ENCODE data around the gene PLA2G2A. TPM values are rescaled to one million over a fixed set of nuclear protein-coding genes. Genes with fewer than 3 reads are reported as not detected.

The PLA2G2A gene
- total RNA-seq, 1 experiment from 2014 or later, result not detected

- in situ Hi-C loops (cut with HindIII; ENCODE audit: low pct_unique_long_range_greater_than_20kb, low sequenced_read_pairs), result no loop called here
- ATAC-seq (no peak), DNase-seq (ENCODE audit: low read depth, low spot score) (no peak)
- no peak overlapping the region for H3K27ac ChIP-seq (ENCODE audit: low read length)
- intact Hi-C loops (cut with micrococcal nuclease; ENCODE audit: unreplicated experiment), result no loop called here
- no peaks in the 10 kb centered on the region for H3K36me3 ChIP-seq (ENCODE audit: control insufficient read depth, insufficient read depth, low read length)
- H3K9me3 ChIP-seq (ENCODE audit: control insufficient read depth, insufficient read depth, low read depth, low read length), result no peaks in the 10 kb centered on the region
- no peaks in the 10 kb centered on the region for H3K4me1 ChIP-seq (ENCODE audit: control insufficient read depth, insufficient read depth, low read length)
- no TSS peak for BruUV-seq (replicated peaks)
- ChIA-PET CTCF (no interaction called here), POLR2A (no interaction called here)
- TF ChIP-seq TCF7L2 (IDR thresholded peaks at IDR 0.05; ENCODE audit: low read depth, low read length), result no peak
- no peak for TF ChIP-seq REST (IDR thresholded peaks at IDR 0.05; ENCODE audit: insufficient read depth in 1 of 2, low read depth in 2 of 2, low read length in 1 of 2)
- TF ChIP-seq POLR2AphosphoS5 (IDR thresholded peaks at IDR 0.05; ENCODE audit: low read depth, low read length), result no peak
- no peak for TF ChIP-seq CTCF (IDR thresholded peaks at IDR 0.05)
- TF ChIP-seq SIN3A (IDR thresholded peaks at IDR 0.05; ENCODE audit: borderline replicate concordance, insufficient read depth, low read depth, low read length), result no peak
- H3K27me3 ChIP-seq (ENCODE audit: control insufficient read depth, insufficient read depth, low read length), result peaks cover 15% of the 10 kb centered on the region
- H3K4me3 ChIP-seq (ENCODE audit: low read depth in 2 of 2, low read length in 2 of 2), result no peak overlapping the region
These were observed 15.8 kb downstream of the PLA2G2A start for GRCh38 chr1:19963636-19964035.

- in situ Hi-C loops (cut with HindIII; ENCODE audit: low pct_unique_long_range_greater_than_20kb, low sequenced_read_pairs) (no loop called here), intact Hi-C loops (cut with micrococcal nuclease; ENCODE audit: unreplicated experiment) (no loop called here)
- DNase-seq (ENCODE audit: low read depth, low spot score) (no peak), ATAC-seq (no peak)
- ChIA-PET CTCF (no interaction called here), POLR2A (no interaction called here)
- no peaks in the 10 kb centered on the region for H3K36me3 ChIP-seq (ENCODE audit: control insufficient read depth, insufficient read depth, low read length)
- no TSS peak for BruUV-seq (replicated peaks)
- no peak overlapping the region for H3K27ac ChIP-seq (ENCODE audit: low read length)
- H3K9me3 ChIP-seq (ENCODE audit: control insufficient read depth, insufficient read depth, low read depth, low read length), result no peaks in the 10 kb centered on the region
- peaks cover 15% of the 10 kb centered on the region for H3K27me3 ChIP-seq (ENCODE audit: control insufficient read depth, insufficient read depth, low read length)
- TF ChIP-seq SIN3A (IDR thresholded peaks at IDR 0.05; ENCODE audit: borderline replicate concordance, insufficient read depth, low read depth, low read length) (no peak), TCF7L2 (IDR thresholded peaks at IDR 0.05; ENCODE audit: low read depth, low read length) (no peak)
- H3K4me3 ChIP-seq (ENCODE audit: low read depth in 2 of 2, low read length in 2 of 2), result no peak overlapping the region
- H3K4me1 ChIP-seq (ENCODE audit: control insufficient read depth, insufficient read depth, low read length), result no peaks in the 10 kb centered on the region
These were observed 18.8 kb downstream of the PLA2G2A start for GRCh38 chr1:19960591-19960990.

- POLR2A ChIA-PET, result no interaction called here
- no peaks in the 10 kb centered on the region for H3K4me1 ChIP-seq (ENCODE audit: control insufficient read depth, insufficient read depth, low read length)
- ATAC-seq, result no peak
- intact Hi-C loops (cut with micrococcal nuclease; ENCODE audit: unreplicated experiment), result no loop called here
- CTCF ChIA-PET, result interaction anchor here (0.5 to 0.6 kb wide), 2 partner anchors 28 to 146 kb away, joined by 3 read pairs; no protein-coding TSS in a partner anchor
- peaks cover 4% of the 10 kb centered on the region for H3K27me3 ChIP-seq (ENCODE audit: control insufficient read depth, insufficient read depth, low read length)
- in situ Hi-C loops (cut with HindIII; ENCODE audit: low pct_unique_long_range_greater_than_20kb, low sequenced_read_pairs), result no loop called here
- no TSS peak for BruUV-seq (replicated peaks)
- no peaks in the 10 kb centered on the region for H3K9me3 ChIP-seq (ENCODE audit: control insufficient read depth, insufficient read depth, low read depth, low read length)
- no peak overlapping the region for H3K4me3 ChIP-seq (ENCODE audit: low read depth in 2 of 2, low read length in 2 of 2)
- H3K36me3 ChIP-seq (ENCODE audit: control insufficient read depth, insufficient read depth, low read length), result no peaks in the 10 kb centered on the region
- TF ChIP-seq TCF7L2 (IDR thresholded peaks at IDR 0.05; ENCODE audit: low read depth, low read length), result no peak
- no peak for TF ChIP-seq POLR2AphosphoS5 (IDR thresholded peaks at IDR 0.05; ENCODE audit: low read depth, low read length)
- TF ChIP-seq REST (IDR thresholded peaks at IDR 0.05; ENCODE audit: insufficient read depth in 1 of 2, low read depth in 2 of 2, low read length in 1 of 2), result no peak
- TF ChIP-seq CTCF (IDR thresholded peaks at IDR 0.05), result no peak; the same call in 1 of the 2 replicates
- no peak for TF ChIP-seq SIN3A (IDR thresholded peaks at IDR 0.05; ENCODE audit: borderline replicate concordance, insufficient read depth, low read depth, low read length)
- no peak for DNase-seq (ENCODE audit: low read depth, low spot score)
- H3K27ac ChIP-seq (ENCODE audit: low read length), result no peak overlapping the region
These were observed 21.6 kb downstream of the PLA2G2A start for GRCh38 chr1:19957779-19958178.

Measured in Panc1 (cell line).